ENCODE measurements around the gene GJA3. TPM values are rescaled to one million over a fixed set of nuclear protein-coding genes. Genes with fewer than 3 reads are reported as not detected.

GJA3 gene
- total RNA-seq, 1 donor from 2014 or later, result 1.2 TPM

DNA sequence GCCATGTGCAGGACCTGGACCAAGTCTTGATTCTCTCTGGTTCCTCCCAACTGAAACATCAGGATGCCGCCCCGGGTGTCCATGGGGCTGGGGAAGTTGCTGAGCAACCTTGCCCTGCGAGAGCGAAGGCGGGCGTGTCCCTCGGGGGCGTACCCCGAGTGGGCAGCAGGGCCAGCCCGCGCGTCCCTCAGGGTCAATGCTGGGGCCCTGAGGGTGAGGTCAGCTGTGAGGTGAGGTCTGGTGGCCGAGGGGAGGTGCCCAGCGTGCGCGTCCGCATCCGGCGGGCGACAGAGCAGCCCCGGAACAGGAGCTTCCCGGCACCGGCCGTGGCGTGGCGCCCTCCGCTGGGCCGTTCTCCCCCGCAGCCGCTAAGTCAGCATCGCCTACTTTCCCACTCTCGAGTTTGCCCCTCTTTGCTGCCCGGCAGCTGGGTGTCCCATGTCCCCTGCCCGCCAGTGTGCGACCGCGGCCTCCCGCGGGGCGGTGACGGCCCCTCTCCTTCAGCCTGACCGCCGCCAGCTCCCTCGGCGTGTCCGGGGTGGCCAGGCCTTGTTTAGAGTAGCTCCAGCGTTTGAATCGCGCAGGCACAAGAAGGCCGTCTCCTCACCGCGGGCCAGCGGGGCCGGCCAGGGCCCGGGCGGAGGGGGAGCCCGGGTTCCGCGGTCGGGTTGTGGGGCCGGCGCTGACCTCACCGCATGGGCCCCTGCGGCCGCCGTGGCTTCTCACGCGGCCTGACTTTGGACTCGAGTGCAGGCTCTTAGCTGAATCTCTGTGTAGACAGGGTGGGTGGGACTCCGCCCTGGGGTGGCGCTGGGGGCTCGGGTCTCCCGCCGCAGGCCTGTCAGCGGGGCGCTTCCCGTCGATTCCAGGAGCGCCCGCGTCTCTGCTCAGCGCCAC is 33.0 kb downstream of the GJA3 start:
- DNase-seq, result no peak

DNA sequence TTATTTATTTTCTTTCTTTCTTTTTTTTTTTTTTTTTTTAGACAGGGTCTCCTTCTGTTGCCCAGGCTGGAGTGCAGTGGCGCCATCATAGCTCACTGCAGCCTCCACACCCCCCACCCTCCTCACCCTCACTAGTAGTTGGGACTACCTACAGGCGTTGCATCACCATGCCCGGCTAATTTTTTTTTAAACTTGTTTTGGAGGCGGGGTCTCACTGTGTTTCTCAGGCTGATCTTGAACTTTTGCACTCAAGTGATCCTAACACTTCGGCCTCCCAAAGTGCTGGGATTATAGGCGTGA is 33.6 kb downstream of the GJA3 start:
- no peak for DNase-seq

DNA sequence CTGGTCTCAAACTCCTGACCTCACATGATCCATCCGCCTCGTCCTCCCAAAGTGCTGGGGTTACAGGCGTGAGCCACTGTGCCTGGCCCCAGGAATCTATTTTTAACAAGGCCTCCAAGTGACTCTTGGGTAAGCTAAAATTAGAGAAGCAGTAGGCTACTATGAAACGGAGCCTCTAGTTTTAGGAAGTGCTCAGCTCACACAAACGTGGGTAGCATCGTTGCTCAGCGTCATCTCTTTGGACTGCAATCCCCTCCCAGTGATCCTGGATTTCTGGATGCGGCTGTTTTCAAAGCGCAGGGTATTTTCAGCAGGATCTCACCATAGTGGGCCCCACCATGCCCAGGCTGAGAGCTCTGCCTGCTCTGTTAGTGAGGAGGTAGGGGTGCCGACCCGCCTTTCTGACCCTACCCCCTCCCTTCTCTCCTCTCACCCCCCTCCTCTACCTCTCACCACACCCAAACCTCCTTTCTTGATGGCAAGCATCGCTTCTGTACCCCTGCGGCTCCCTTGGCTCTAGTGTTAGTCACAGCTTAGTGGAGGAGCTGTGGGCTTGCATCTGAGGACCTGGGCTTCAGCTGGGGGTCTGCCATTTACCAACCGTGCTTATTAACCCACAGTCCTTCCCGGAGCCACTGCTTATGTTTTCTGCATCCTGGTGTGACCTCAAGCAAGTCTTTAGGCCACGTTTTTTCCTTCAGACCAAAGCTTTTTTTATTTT is 34.2 kb downstream of the GJA3 start:
- no peak for DNase-seq

DNA sequence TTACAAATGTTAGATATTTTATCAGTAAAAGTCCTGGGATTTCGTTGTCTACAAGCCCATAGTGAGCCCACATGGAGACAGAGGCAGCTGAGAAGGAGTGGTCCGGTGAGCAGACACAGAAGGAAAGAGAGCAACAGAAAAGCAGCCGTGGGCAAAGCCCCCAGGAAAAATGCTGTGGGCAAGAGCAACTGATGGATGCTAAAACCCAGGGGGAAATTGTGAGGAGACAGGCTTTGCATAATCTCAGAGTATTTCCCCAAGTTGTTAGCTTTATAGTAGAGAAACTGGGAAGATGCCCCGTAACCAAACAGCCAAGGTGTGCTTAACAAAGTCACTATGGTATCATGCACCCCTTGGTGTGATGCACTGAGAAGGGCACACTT is 35.1 kb downstream of the GJA3 start:
- no peak for DNase-seq

DNA sequence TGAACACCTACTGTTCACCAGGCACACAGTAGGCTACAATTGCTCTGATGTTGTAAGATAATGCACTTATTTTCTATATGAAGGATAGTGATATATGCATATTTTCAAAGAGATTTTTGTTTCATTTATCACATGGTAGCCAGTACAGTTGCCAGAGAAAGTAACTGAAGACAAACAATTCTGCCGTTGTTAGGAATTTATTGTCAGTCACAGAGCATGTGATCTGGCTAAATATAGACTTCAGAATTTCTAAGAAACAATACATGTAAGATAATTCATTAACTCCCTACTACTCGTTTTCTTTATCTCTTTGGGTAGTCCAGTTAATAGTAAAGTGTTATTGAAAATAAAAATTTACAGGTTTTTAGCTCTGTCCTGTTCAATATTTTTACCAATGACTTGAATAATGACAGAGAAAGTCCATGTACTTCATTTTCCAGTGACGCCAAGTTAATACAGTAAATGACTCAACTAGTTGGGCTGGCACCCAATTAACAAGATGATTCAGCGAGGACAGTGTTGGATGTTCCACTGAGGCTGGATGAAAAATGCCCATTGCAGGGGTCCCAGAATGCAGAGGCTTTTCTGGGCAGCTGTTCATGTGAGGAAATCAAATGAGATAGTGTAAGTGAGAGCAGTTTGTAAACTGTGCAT is 35.6 kb downstream of the GJA3 start:
- DNase-seq, result no peak

DNA sequence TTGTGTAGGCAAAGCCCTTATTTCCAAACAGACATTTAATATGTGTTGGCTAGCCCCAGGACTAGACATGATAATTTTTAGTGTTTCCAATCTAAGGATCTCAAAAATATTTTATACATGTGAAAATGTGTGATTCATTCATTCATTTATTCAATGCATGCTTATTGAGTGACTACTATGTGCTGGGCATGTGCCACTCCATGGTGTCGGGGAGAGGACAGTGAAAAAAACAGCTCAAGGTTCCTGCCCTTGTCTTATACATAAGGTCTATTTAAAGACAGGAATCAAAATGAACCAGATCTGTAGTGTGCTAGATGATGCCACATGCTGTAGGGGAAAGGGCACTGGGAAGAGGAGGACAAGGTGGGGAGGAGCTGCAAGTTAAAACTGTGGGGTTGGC is 36.5 kb downstream of the GJA3 start:
- DNase-seq, result no peak

DNA sequence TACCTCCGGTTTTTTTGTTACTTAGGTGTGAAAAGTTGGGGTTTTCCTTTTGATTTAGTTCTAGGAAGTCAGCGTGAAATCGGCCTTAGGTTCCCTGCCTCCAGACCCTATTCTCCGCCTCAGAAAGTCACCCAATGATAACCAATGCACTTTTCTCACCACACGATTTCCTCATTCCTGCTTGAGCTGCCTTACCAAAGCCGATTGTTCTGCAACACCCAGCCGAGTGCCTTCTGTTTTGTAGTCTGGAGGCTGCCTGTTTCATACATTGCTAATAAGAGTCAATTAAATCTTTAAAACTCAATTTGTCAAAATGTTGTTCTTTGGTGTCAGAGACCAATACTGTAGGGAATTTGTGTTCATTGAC is 39.7 kb downstream of the GJA3 start:
- DNase-seq, result no peak

DNA sequence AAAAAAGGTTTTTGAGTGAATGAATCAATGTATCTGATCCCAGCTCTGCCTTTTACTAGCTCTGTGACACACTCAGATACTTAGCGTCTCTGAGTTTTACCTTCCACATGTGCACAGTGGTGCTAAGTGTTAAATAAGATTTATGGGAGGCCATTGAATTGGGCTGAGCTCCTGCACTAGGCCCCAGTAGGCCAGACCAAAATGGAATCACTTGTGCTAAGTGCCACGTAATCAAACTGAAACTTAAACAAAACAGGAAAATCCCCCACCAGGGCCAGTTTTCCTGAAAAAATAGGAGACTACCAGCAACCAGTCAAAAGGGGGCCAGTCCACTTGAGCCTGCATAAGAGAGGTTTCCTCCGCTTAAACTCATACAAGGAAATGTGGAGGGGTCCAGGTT is 40.9 kb downstream of the GJA3 start:
- DNase-seq, result no peak

DNA sequence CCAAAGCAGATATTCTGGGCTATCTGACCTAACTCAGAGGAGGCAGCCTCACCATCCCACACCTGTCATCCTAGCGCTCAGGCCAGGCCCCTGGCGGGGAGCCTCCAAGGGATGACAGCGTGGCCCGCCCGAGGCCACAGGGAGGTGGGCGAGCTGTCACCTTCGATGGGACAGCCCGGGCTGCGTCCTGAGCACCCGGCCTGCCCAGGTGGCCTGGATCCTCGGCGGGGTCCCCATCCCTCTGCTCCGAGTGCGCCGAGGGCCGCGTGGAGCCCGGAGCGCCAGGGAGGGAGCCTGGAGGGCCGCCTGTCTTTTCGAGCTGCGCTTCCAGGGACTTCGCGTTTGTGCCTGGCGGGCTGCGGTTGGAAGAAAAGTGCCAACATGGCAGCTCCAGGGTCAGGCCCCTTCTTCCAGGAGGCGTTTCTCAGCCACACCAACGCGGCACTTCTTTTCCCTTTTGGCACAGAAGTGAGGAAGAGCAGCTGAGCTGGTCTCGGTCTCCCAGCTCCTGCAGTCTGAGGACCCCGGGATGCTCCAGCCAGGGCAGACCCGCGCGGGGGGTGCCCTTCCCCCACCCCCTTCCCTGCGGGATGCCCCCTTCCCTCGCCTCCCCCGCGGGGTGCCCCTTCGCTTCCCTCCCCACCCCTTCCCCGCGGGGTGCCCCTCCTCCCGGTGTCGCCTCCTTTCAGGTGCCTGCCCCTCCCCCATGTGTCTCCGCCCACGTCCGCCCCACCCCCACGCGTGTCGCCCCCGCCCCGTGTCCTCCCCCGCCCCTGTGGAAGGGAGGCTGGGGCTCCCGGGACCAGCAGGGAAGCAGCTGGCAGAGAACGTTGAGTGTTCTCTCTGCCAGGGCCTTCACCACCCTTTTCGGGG is 42.3 kb downstream of the GJA3 start:
- peak; percentile 59 for DNase-seq

DNA sequence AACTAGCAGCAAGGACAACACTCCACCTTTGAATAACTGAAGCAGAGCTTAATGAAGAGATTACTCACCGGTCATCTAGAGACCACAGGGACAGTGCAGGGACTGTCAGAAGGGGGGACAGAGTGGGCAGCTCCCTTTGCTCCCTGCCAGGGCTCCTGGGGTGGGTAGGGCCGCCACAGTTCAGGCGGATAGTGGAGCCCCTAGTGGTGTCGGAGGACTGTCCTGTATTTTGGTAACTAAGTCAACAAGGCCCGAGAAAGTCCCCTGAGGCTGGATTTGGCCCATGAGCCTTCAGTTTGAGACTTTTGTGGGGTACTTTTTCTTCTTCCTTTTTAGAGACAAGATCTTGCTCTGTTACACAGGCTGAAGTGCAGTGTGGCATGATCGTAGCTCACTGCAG is 44.6 kb downstream of the GJA3 start:
- DNase-seq, result no peak

DNA sequence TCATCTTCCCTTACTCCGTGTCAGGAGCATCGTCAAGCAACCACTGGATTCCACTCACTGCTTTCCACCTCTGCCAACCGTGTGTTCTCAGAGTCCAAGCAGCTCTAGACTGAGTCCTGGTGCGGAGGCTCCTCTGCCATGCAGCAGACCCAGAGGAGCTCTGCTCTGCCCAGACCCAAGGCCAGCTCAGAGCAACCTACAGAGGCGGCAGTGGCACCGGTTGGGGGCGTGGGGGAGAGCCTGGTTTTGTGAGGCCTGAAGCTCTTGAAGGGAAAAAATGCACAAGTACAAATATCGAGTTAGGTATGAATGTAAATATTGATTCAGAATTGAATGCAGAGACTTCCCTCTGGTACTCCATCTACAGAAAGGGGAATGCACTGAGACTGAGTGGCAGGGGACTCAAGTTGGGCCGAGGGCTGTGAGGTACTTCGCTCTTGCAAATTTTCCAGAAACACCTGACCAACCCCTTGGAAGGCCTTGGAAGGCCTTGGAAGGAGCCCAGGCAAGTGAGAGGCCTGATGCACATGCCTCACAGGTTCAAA is 46.7 kb downstream of the GJA3 start:
- no peak for DNase-seq

DNA sequence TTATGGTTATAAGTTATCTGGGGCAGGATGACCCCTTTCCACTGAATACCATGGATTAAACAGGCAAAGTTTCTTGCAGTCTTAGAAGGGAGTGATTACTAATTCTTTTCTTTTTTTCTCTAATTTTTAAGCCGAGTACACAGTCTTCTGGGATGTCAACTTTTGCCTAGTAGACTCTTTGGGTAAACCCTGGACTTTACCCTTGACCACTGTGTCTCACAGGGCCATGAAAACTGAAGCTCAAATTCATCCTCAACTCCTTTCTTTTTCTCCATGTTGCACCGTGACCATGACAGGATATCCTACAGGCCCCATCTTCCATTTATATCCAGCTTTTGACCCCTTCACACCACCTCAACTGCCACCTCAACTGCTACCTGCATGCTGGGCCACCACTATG is 51.8 kb downstream of the GJA3 start:
- DNase-seq, result no peak

DNA sequence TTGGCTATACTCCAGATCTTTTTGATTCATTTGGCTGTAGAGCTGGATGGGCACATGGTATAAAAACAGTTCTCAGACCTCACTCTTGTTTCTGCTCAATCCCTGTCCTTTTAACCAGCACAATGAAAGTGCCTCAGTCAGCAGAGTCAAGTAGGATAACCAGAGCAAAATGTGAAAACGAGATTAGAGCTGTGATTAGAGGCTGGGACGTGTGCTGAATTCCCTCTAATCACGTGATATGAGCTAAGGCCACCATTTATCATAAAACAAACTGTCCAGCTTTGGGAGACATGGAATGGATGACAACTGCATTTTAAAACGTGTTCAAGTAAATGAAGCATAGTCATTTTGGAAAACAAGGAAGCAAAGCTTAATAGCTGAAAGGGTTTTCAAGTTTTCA is 54.1 kb downstream of the GJA3 start:
- DNase-seq, result no peak

DNA sequence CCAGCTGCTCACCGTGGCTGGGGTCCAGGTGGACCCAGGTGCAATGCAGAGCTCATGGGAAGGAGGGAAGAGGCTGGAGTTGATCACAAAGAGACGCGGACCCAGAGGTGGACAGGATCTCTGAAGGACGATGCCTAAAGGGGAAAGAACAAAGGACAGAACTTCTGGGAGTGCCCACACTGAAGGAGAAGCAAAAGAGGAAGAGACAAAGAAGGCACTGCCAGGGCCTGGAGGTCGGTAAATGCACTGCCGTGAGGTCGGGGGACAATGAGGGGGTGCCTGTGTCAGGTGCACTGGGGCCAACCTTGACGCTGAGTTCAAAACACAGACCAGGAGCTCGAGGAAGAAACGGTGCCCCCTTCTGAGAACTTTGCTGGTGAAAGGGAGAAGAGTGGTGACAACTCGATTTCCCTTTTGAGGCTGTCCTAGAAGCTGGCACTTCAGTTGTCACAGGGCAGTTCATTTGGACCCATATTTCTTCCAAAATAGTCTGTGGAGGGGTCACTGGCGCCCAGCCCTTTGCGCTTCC is 55.6 kb downstream of the GJA3 start:
- no peak for DNase-seq

DNA sequence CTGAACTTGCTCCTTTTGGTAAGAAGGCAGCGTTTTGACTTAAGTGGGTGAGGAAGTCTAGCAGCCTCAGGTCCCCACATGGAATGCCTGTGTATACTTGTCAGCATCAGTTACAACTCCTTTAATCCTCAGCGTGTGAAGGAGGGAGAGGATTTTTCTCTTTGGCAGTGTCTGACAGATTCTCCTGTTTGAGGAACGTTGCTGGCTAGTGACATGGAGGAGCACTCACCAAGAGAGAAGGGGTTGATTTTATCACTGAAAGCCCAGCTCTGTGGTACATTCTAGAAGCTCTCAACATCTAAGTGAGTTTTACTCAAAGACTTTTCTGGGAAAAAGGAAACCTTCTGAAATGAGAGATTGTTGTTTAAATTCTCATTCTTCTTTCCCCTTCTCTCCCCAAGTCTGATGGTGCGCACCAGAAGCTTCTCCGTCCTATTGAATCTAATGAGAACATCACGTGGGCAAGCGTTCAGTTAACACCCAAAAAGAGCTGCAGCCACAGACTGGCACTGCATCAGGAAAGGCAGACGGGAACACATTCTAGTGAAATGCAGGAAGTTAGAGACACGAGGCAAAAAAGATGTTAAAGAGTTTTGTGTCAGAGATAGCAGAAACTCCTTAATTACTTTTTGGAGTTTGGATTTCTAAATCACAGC is 58.2 kb downstream of the GJA3 start:
- DNase-seq, result no peak

DNA sequence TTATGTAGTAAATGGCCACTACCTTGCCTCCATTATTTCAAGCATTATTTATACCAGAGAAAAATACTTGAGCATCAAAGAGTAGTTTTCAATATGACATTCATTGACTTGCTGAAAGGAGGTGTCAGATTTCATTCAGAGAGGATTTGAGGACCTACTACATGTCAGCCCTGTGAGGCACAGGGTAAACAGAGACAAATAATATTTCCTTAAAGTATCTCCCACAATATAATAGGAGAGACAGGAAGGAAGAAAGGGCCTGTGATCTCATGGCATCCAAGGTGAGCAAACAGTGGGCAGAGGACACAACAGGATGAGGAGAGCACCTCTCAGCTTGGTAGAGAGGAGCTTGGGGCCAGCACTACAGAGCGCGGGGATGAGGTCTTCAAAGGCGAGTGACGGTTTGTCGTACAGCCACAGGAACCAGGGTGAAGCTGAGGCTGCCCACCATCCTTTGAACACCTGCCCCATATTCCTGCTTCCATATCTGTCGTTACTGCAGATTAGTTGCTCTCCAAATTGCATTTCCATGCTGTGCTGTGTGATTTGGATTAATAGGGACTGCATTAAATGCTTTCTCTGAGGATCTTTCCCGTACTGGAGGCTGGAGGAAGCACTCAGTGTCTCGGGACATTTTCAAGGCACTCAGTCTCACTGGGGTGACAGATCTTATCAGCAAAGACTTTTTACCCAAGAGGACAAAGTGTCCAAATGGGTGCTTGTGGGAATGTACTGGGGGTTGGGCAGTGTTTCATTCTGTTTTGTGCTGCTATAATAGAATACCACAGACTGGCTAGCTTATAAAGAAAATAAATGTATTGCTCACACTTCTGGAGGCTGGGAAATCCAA is 59.2 kb downstream of the GJA3 start:
- DNase-seq, result no peak

DNA sequence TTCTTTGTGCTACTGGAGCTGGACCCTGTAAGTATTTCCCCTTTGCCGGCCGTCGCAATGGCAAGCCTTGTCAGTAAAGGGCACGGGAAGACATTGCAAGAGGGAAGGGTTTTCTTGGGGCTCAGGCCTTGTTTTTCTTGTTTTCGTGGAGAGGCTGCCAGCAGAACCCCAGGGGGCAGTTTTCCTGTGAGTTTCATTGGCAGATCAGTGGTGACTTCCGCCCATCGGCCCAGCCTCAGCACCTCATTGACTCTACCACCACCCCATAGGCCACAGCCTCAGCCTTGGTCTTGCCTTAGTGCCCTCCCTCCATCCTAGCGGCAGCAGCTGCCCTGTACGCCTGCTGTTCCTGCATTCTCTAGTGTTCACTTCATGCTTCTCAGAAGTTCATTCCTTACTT is 61.5 kb downstream of the GJA3 start:
- DNase-seq, result no peak

DNA sequence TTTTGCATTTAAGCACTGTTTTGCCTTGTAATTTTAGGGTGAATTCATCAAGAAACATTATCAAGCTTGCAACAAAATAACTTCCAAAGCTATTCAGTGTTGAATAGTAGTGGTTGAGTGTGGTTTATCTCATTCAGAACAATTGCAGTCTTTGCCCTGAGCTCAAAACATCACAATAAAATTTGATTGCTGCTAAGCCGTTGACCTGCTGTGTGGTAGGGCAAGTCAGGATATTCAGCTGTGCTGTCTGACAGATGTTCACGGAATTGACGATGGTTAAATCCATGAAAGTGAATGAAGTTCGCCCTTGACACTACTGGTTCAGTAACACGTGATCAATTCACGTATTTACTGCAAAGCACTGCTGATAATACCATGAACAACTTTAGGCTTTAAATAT is 66.9 kb downstream of the GJA3 start:
- DNase-seq, result no peak

DNA sequence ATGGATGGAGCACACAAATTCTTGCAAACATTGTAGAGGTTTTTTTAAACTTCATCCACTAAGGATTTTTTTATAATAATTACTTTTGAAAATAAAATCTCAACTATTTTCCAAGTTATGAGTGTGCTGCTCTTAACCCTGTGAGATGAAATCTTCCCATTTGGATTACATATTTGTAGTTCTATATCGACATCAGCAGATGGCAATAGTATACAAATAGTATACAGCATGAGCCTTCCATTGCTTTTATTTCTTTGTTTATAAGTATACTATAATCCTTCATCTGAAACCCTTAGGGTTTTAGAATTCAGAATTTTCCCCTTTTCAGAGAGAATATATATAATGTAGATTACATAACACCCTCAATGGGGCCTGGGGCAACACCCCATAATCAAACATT is 70.5 kb downstream of the GJA3 start:
- DNase-seq, result no peak

All from skin of body (tissue), 2 donors.